GM12875 (cell line): ENCODE measurements around the gene TTPAL.

Source experiments
- H3K4me3 ChIP-seq: one replicate; pipeline ENCODE4 v1.5.1; 2011; ENCODE audit warnings: low read depth, low read length, control low read depth
- TF ChIP-seq, protein P1 (sequence below): IDR thresholded peaks from 2 replicates; pipeline ENCODE4 v1.5.1; 2011; ENCODE audit warnings: low read depth, mild to moderate bottlenecking, control low read depth, inconsistent platforms, low read length, moderate library complexity, borderline replicate concordance; ENCODE audit not compliant: insufficient read depth

TTPAL gene

DNA sequence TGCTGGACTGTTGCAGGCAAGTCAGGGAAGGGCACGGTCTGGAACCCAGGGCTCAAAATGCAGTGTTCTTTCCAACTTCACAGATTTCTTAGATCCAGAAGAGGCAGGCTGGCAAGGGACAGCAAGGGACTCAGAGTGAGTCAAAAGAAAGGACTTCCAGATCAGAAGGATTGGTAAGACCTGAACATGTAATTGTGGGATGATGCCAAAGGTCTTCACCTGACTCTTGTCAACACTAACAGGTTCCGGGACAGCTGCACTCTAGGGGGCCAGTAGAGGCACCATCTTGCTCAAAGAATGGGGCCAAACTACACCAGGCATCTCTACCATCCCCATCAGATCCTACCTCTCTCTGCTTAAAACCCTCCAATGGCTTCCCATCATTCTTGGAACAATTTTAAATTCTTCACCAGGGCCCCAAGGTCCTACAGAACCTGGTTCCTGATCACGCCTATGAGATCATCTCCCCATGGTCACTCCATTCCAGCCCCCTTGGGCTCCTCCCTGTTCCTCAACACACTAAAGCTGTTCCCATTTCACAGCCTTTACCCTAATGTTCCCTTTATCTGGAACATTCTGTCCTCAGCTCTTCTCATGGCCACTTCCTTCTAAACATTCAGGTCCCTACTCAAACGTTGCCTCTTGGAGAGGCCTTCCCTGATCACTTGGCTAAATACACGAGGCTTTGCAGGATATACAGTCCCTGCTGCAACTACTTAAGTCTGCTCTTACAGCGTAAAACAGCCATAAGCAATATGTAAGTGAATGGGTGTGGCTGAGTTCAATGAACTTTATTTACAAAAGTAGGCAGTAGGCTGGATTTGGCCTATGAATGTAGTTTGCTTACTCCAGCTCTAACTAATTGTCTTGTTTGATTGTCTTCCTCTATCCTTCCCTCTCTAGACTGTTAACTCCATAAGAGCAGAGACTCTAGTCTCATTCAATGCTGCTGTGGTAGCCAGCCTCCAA is 29.6 kb upstream of the TTPAL start:
- TF ChIP-seq, protein P1, sequence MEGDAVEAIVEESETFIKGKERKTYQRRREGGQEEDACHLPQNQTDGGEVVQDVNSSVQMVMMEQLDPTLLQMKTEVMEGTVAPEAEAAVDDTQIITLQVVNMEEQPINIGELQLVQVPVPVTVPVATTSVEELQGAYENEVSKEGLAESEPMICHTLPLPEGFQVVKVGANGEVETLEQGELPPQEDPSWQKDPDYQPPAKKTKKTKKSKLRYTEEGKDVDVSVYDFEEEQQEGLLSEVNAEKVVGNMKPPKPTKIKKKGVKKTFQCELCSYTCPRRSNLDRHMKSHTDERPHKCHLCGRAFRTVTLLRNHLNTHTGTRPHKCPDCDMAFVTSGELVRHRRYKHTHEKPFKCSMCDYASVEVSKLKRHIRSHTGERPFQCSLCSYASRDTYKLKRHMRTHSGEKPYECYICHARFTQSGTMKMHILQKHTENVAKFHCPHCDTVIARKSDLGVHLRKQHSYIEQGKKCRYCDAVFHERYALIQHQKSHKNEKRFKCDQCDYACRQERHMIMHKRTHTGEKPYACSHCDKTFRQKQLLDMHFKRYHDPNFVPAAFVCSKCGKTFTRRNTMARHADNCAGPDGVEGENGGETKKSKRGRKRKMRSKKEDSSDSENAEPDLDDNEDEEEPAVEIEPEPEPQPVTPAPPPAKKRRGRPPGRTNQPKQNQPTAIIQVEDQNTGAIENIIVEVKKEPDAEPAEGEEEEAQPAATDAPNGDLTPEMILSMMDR = no peak
- no peak overlapping the region for H3K4me3 ChIP-seq

DNA sequence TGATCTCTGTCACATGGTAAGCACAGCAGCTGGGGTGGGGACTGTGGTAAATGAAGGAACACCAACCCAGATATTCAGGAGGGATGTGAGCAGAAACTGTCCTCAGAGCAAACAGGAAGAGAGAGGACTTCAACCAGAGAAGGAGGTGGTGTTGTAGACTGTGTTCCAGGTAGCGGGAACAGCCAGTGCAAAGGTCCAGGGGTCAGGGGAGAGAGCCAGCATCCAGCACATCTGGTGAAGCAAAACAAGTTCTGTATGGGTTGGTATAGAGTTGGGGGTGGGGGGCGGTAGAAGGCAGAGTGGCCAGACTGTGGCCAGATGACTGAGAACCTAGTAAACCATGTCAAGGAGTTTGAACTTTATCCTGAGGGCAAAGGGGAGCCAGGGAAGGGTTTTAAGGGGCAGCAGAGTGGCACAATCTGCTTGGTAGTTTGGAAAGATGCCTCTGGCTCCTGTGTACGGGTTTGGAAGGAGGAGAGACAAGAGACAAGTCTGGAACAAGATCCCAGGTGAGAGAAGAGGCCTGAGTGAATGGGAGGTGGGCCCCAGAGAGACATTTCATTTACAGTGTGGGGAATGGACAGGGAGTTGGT is 27.8 kb upstream of the TTPAL start:
- TF ChIP-seq, protein P1 = no peak
- H3K4me3 ChIP-seq = no peak overlapping the region

DNA sequence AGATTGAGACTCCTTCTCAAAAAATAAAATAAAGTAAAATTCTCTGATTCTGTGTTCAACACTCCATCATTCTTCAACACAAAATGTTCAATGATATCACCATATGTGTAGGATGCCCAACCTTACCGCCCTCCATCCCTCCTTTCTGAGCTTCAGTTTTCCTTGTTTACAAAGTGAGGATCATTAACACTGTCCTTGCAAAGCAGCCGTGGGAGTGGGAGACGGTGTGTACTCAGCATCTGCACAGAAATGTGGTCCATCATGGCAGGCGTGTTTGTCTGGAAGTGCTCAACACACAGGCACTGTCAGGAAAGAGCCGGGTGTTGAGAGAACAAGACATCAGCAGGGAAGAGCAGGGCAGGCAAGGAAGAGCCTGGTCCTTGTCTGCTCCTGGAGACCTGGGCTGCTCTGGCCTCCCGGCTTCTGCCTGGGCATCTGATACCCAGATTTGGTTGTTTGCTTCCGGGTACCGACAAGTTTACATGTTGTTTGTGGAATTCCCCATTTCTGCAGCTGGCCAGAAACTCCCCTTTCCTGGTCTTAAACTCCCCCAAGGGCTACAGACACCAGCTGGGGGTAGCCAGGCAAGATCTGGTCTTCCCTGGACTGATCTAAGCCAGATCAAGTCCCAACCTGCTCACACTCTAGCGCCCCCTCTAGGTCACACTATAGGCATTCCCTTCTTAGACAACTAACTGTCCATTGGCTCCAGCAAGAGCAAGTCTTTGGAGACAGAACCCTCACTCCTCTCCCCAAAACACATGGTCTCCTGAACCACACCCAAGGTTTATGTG is 26.7 kb upstream of the TTPAL start:
- no peak overlapping the region for H3K4me3 ChIP-seq
- TF ChIP-seq, protein P1 = peak; percentile 51; the same call in 1 of the 2 replicates

DNA sequence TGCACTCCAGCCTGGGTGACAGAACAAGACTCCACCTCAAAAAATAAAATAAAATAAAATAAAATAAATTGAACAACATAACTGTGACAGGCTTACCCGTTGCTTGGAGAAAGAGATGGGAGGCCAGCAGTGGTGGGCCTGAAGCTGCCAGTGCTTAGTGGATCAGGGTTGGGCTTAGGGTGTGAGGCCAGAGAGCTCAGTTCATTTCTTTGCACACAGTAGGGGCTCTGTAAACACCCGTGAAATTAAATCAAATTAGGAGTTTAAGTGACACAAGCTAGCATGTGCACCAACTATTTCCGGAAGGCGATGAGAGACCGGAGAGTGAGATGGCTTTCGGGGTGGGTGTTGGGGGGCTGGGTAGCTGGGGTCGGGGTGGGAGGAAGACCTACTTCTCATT is 25.8 kb upstream of the TTPAL start:
- TF ChIP-seq, protein P1 = no peak

DNA sequence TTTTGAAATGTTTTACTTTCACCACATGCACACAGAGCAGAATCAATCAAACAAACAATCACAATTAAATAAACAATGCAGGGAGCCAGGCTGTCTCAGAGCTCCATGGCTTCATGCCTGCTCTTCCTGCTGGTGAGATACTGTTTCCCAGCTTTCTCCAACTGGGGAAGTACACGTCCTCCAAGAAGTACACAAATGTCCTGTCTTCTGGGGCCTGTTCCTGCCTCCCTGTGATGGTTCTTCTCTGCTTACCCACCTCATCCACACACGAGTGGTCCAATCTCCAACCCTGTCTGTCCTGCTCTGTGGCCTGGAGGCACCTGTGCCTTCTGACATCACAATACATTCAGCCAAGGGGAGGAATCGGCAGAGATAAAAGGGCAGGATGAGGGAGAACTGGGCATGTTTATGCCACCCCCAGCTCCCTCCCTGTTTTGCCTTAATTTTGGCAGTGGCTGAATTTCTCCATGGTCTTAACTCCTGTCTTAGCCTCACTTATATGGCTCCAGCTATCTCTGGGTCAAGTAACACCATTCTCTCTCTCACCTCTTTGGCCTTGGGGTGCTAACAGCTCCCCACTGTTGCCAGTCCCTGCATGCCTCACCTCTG is 25.3 kb upstream of the TTPAL start:
- TF ChIP-seq, protein P1 = no peak
- no peak overlapping the region for H3K4me3 ChIP-seq

More for the DNA sequence above, 25.8 kb upstream of the TTPAL start:
- H3K4me3 ChIP-seq = no peak overlapping the region

DNA sequence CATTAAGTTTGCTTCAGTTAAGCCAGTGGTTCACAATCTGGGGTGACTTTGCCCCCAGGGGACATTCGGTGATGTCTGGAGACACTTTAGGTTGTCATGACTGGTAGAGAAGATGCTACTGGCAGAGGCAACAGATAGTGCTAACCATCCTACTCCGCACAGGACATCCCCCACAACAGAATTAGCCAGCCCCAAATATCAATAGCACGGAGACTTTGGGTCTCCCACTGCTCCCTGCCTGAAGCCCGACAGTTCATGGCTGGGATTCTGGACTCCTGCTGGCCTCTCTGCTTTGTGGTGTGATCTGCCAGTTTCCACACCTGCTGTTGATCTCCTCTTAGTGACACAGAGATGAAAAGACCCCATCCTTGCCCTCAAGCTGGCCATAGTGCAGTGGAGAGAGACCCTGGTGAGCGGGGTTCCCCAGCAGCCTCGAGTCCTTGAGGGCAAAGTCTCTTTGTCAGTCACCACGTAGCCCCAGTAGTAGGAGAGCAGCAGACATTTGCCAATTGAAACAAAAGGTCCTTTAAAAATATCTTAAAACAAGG is 24.7 kb upstream of the TTPAL start:
- H3K4me3 ChIP-seq = no peak overlapping the region
- TF ChIP-seq, protein P1 = no peak
